IMR-90 (cell line): Measurements from ENCODE around the gene FN1. TPM values are rescaled to one million over a fixed set of nuclear protein-coding genes. Genes with fewer than 3 reads are reported as not detected.
A peak's percentile ranks its signal among the peaks of the same experiment; 100 is the strongest.

Experiments used
- ATAC-seq: fragments of 200-7000 bp; cut with Tn5 transposase; 2 replicates; pipeline ENCODE4 v1.9.1; 2020; ENCODE audit warnings: low read depth, mild to moderate bottlenecking, moderate library complexity
- BruUV-seq: library from RNA; stranded (reverse); fragments of 400-500 nt; replicated peaks from 2 replicates; lab custom pipeline; 2021; lab: Mats Ljungman, UMichigan
- CTCF ChIA-PET: fragments of 300-600 bp; formaldehyde crosslinking; extraction: SDS; loops from one replicate; lab custom pipeline; 2021; ENCODE audit warnings: antibody characterized with exemption; lab: Yijun Ruan, JAX
- POLR2A ChIA-PET: fragments of 300-600 bp; sonication (Branson Sonifier 250); formaldehyde crosslinking; loops from one replicate; lab custom pipeline; 2022; ENCODE audit warnings: antibody characterized with exemption; ENCODE audit not compliant: unreplicated experiment; lab: Charles Lee
- DNase-seq: peaks from one replicate; pipeline ENCODE4 v3.0.0; 2013
- H2AFZ ChIP-seq: replicated peaks from 2 replicates; pipeline ENCODE3; 2013; ENCODE audit warnings: low read length, mild to moderate bottlenecking; ENCODE audit not compliant: poor library complexity
- H2AK5ac ChIP-seq: 2 replicates; pipeline ENCODE4 v1.6.1; 2013; ENCODE audit warnings: low read depth, low read length, inconsistent platforms
- H2AK9ac ChIP-seq: replicated peaks from 2 replicates; pipeline ENCODE3; 2013; ENCODE audit warnings: mild to moderate bottlenecking, low read depth, low read length, moderate library complexity; ENCODE audit not compliant: poor library complexity
- H2BK120ac ChIP-seq: 2 replicates; pipeline ENCODE4 v1.6.1; 2013; ENCODE audit warnings: low read depth, low read length, inconsistent platforms
- H2BK15ac ChIP-seq: 3 replicates; pipeline ENCODE4 v1.6.1; 2013; ENCODE audit warnings: low read depth, low read length, inconsistent platforms
- H2BK20ac ChIP-seq: 2 replicates; pipeline ENCODE4 v1.6.1; 2013; ENCODE audit warnings: low read depth, mild to moderate bottlenecking, inconsistent platforms, low read length, moderate library complexity
- H2BK5ac ChIP-seq: 2 replicates; pipeline ENCODE4 v1.6.1; 2013; ENCODE audit warnings: mild to moderate bottlenecking, low read depth, low read length, inconsistent platforms; ENCODE audit not compliant: poor library complexity, severe bottlenecking
- H3K14ac ChIP-seq: replicated peaks from 2 replicates; pipeline ENCODE4 v1.6.1; 2013; ENCODE audit warnings: low read depth, low read length, inconsistent platforms
- H3K18ac ChIP-seq: 2 replicates; pipeline ENCODE4 v1.6.1; 2013; ENCODE audit warnings: low read depth, low read length, control low read depth
- H3K23ac ChIP-seq: 2 replicates; pipeline ENCODE4 v1.6.1; 2013; ENCODE audit warnings: low read depth, low read length, inconsistent platforms
- H3K27ac ChIP-seq: 2 replicates; pipeline ENCODE4 v1.5.1; 2013; ENCODE audit warnings: mild to moderate bottlenecking, control low read depth, low read length; ENCODE audit not compliant: insufficient read depth
- H3K27me3 ChIP-seq: 2 replicates; pipeline ENCODE4 v1.6.1; 2013; ENCODE audit warnings: low read length; ENCODE audit not compliant: control insufficient read depth, insufficient read depth
- H3K36me3 ChIP-seq: 2 replicates; pipeline ENCODE4 v1.6.1; 2013; ENCODE audit warnings: low read length, mixed read lengths; ENCODE audit not compliant: control insufficient read depth, insufficient read depth
- H3K4ac ChIP-seq: 2 replicates; pipeline ENCODE4 v1.6.1; 2013; ENCODE audit warnings: low read depth, low read length, inconsistent platforms
- H3K4me1 ChIP-seq: 2 replicates; pipeline ENCODE4 v1.6.1; 2013; ENCODE audit warnings: low read length, mixed read lengths; ENCODE audit not compliant: control insufficient read depth, insufficient read depth
- H3K4me2 ChIP-seq: 2 replicates; pipeline ENCODE4 v1.6.1; 2013; ENCODE audit warnings: low read depth, mild to moderate bottlenecking, control low read depth, low read length, moderate library complexity
- H3K4me3 ChIP-seq: 2 replicates; pipeline ENCODE4 v1.5.1; 2013; ENCODE audit warnings: low read depth, mild to moderate bottlenecking, control low read depth, low read length, moderate library complexity; ENCODE audit not compliant: insufficient read depth
- H3K56ac ChIP-seq: 2 replicates; pipeline ENCODE4 v1.6.1; 2013; ENCODE audit warnings: low read length, inconsistent platforms; ENCODE audit not compliant: insufficient read depth; ENCODE audit errors: extremely low read depth
- H3K79me1 ChIP-seq, 2 experiments: 2 replicates each; pipeline ENCODE4 v1.6.1; 2013; ENCODE audit warnings: low read length in 2 of 2, inconsistent platforms in 1 of 2, low read depth in 1 of 2
- H3K9ac ChIP-seq: 2 replicates; pipeline ENCODE4 v1.6.1; 2013; ENCODE audit warnings: low read depth, low read length, control low read depth
- H3K9me1 ChIP-seq: 2 replicates; pipeline ENCODE4 v1.6.1; 2013; ENCODE audit warnings: low read length, inconsistent platforms; ENCODE audit not compliant: insufficient read depth
- H3K9me3 ChIP-seq: 2 replicates; pipeline ENCODE4 v1.6.1; 2013; ENCODE audit warnings: low read length; ENCODE audit not compliant: control insufficient read depth, insufficient read depth
- H4K20me1 ChIP-seq: 2 replicates; pipeline ENCODE4 v1.6.1; 2013; ENCODE audit warnings: low read length, inconsistent platforms; ENCODE audit not compliant: insufficient read depth
- H4K5ac ChIP-seq: 2 replicates; pipeline ENCODE4 v1.6.1; 2013; ENCODE audit warnings: mild to moderate bottlenecking, low read depth, low read length, control low read depth
- H4K8ac ChIP-seq, 2 experiments: 2 replicates each; pipeline ENCODE4 v1.6.1; 2013; ENCODE audit warnings: low read depth in 2 of 2, low read length in 2 of 2, control low read depth in 1 of 2, inconsistent platforms in 1 of 2
- H4K91ac ChIP-seq: 2 replicates; pipeline ENCODE4 v1.6.1; 2013; ENCODE audit warnings: low read depth, low read length, inconsistent platforms; ENCODE audit not compliant: insufficient read depth
- MAFK ChIP-seq: IDR thresholded peaks from 2 replicates; pipeline ENCODE4 v1.6.1; 2012; ENCODE audit warnings: low read depth, low read length, improper control_type of control experiment
- RFX5 ChIP-seq: IDR thresholded peaks from 2 replicates; pipeline ENCODE4 v1.8.0; 2012; ENCODE audit warnings: low read depth, mild to moderate bottlenecking, low read length, moderate library complexity
- whole genome bisulfite sequencing, 2 experiments: methylation state at CpG; one replicate each; pipeline versions ENCODE4 v1.1.5 to v1.1.7; 2013; ENCODE audit warnings: missing lambda C conversion rate in 2 of 2; ENCODE audit not compliant: insufficient read length in 1 of 2; ENCODE audit errors: extremely low coverage in 2 of 2; 5-methylcytosine and 5-hydroxymethylcytosine counted together
- dilution Hi-C: fragments of 300-500 bp; cut with HindIII; formaldehyde crosslinking; loops from one replicate; pipeline ENCODE4 v1.14.3; 2018; ENCODE audit warnings: low sequenced_read_pairs; ENCODE audit not compliant: unreplicated experiment
- in situ Hi-C: fragments of 300-500 bp; cut with MboI; formaldehyde crosslinking; loops from 3 replicates; pipeline ENCODE4 v1.14.3; 2019; ENCODE audit warnings: low sequenced_read_pairs, inconsistent platforms, mixed read lengths
- intact Hi-C: fragments of 100-400 bp; cut with micrococcal nuclease; formaldehyde crosslinking; loops from 2 replicates; pipeline ENCODE4 v1.10.0; 2022
- polyA plus RNA-seq, 3 experiments: library from polyadenylated mRNA; depleted of rRNA; stranded (reverse); fragments of >200 nt; gene quantifications; 2 replicates each; pipeline ENCODE4 v1.2.3, GENCODE V29; 2012; ENCODE audit warnings: low replicate concordance in 1 of 3
- total RNA-seq: library from RNA; depleted of rRNA; stranded (reverse); fragments of >200 nt; gene quantifications from 2 replicates; pipeline ENCODE4 v1.2.3, GENCODE V29; 2012

FN1 gene
- total and polyA plus RNA-seq, 2 of the 4 experiments (the other 2 are of a cell fraction): 8,243 to 13,004 TPM

GRCh38 chr2:215484570-215484969, 48.7 kb upstream of the FN1 start:
- no peaks in the 10 kb centered on the region for H3K9me1 ChIP-seq
- no peak overlapping the region for H3K4me3 ChIP-seq
- no peak overlapping the region for H3K14ac ChIP-seq
- no peak overlapping the region for H3K4ac ChIP-seq
- no peak overlapping the region for H3K56ac ChIP-seq
- H2BK15ac ChIP-seq: no peak overlapping the region
- H2BK120ac ChIP-seq: no peak overlapping the region
- no peak overlapping the region for H2AK5ac ChIP-seq
- no peak overlapping the region for H3K9ac ChIP-seq
- peak; percentile 63 for TF ChIP-seq MAFK
- no peak for TF ChIP-seq RFX5
- no peak overlapping the region for H3K4me2 ChIP-seq
- H2BK20ac ChIP-seq: no peak overlapping the region
- no peak overlapping the region for H3K27ac ChIP-seq
- H2AK9ac ChIP-seq: no peak overlapping the region
- H2BK5ac ChIP-seq: no peak overlapping the region
- dilution Hi-C loops (no loop called here), in situ Hi-C loops (no loop called here), intact Hi-C loops (no loop called here)
- no peaks in the 10 kb centered on the region for H3K27me3 ChIP-seq
- H3K23ac ChIP-seq: no peak overlapping the region
- H4K5ac ChIP-seq: no peak overlapping the region
- no peaks in the 10 kb centered on the region for H3K9me3 ChIP-seq
- H2AFZ ChIP-seq: no peak overlapping the region
- H3K18ac ChIP-seq: no peak overlapping the region
- no TSS peak for BruUV-seq
- no peak overlapping the region for H4K91ac ChIP-seq
- no peaks in the 10 kb centered on the region for H3K4me1 ChIP-seq
- ChIA-PET POLR2A (no interaction called here), CTCF (interaction anchor here (0.7 kb wide), 1 partner anchor 11 kb away, joined by 4 read pairs; no protein-coding TSS in a partner anchor)
- ATAC-seq (no peak), DNase-seq (no peak)
- H3K79me1 ChIP-seq: no peaks in the 10 kb centered on the region
- no peaks in the 10 kb centered on the region for H3K36me3 ChIP-seq
- no peak overlapping the region for H4K8ac ChIP-seq
- no CpG with 5 or more reads among the region's 2 CpGs for WGBS, 2 experiments
- H4K20me1 ChIP-seq: no peaks in the 10 kb centered on the region
